Measurements from ENCODE around the gene CMYA5.

The CMYA5 gene

DNA sequence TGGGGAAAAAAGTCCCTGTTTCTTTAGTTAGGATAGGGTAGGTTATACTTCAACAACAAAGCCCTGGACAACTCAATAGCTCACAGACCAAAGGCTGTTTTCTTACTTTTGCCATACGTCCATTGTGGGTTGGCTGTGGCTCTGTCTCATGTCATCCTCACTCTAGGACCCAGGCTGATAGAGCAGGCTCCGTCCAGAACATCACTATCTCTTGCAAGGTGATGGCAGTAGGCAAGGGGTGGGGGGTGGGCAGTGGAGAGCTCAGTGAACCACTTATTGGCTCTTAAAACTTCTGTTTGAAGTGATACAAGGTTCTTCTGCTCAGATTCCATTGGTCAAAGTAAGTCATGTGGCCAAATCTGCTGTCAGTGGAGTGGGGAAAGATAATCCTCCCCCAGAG is 126.4 kb downstream of the CMYA5 start:
- H3K36me3 ChIP-seq: no peaks in the 10 kb centered on the region
- TF ChIP-seq, protein P1, sequence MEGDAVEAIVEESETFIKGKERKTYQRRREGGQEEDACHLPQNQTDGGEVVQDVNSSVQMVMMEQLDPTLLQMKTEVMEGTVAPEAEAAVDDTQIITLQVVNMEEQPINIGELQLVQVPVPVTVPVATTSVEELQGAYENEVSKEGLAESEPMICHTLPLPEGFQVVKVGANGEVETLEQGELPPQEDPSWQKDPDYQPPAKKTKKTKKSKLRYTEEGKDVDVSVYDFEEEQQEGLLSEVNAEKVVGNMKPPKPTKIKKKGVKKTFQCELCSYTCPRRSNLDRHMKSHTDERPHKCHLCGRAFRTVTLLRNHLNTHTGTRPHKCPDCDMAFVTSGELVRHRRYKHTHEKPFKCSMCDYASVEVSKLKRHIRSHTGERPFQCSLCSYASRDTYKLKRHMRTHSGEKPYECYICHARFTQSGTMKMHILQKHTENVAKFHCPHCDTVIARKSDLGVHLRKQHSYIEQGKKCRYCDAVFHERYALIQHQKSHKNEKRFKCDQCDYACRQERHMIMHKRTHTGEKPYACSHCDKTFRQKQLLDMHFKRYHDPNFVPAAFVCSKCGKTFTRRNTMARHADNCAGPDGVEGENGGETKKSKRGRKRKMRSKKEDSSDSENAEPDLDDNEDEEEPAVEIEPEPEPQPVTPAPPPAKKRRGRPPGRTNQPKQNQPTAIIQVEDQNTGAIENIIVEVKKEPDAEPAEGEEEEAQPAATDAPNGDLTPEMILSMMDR (IDR thresholded peaks at IDR 0.05; ENCODE audit: low read depth, low read length): no peak
- no peaks in the 10 kb centered on the region for H3K9me3 ChIP-seq (ENCODE audit: severe bottlenecking)
- no peaks in the 10 kb centered on the region for H3K27me3 ChIP-seq (ENCODE audit: insufficient read depth, low read depth, severe bottlenecking)
- H3K27ac ChIP-seq: no peak overlapping the region
- no peak overlapping the region for H3K4me3 ChIP-seq (ENCODE audit: low read depth, low read length)
- DNase-seq: no peak

DNA sequence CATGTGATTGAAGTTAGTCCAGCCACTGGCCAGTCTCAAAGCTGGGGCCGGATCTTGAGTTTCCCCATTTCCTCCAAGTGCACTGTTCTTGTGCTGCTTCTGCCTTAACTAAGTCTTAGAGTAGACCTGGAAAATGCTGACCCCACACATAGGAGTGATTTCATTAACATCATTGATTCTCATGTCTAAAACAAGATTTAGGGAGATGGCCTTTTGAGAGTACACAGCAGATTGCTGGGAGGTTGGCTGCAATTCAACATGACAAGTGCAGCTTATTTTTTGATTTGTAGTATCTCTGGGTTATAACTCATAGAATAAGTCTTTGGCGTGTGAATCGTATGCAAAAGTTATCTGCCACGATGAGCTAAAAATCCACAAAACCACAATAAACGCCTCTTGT is 131.0 kb downstream of the CMYA5 start:
- Histone ChIP-seq H3K4me3 (ENCODE audit: low read depth, low read length) (no peak overlapping the region), H3K27me3 (ENCODE audit: insufficient read depth, low read depth, severe bottlenecking) (no peaks in the 10 kb centered on the region), H3K9me3 (ENCODE audit: severe bottlenecking) (no peaks in the 10 kb centered on the region), H3K27ac (no peak overlapping the region), H3K36me3 (no peaks in the 10 kb centered on the region)
- DNase-seq: no peak
- TF ChIP-seq, protein P1 (IDR thresholded peaks at IDR 0.05; ENCODE audit: low read depth, low read length): no peak

DNA sequence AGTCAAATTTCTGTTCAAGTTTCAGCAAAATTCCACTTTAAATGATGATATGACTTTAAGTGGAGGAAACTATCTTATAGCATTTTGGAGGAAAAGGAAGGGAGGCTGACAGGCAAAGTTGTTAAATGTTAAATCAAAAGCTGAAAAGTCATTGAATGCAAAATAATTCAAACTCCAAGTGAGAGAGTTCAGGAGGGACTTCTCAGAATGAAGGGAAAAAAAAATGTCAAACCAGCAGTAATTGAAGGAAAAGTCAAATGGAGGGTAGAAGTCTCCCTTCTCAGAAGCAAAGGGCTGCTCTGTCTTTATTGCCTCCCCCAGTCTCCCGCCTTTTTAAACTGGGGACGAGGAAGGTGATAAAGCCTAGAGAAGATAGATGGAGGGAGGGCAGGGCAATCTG is 134.8 kb downstream of the CMYA5 start:
- H3K27me3 ChIP-seq (ENCODE audit: insufficient read depth, low read depth, severe bottlenecking): no peaks in the 10 kb centered on the region
- no peak overlapping the region for H3K4me3 ChIP-seq (ENCODE audit: low read depth, low read length)
- TF ChIP-seq, protein P1 (IDR thresholded peaks at IDR 0.05; ENCODE audit: low read depth, low read length): no peak

DNA sequence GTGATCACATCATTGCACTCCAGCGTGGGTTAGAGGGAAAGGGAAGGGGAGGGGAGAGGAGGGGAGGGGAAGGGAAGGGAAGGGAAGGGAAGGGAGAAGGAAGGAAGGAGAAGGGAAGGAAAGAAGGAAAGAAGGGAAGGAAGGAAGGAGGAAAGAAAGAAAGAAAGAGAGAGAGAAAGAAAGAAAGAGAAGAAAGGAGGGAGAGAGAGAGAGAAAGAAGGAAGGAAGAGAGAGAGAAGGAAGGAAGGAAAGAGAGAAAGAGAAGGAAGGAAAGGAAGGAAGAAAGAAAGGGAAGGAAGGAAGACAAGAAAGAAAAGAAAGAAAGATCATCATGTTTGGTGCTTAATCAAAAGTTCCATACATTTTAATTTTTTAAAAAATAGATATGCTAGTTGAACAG is 136.2 kb downstream of the CMYA5 start:
- Histone ChIP-seq H3K27me3 (ENCODE audit: insufficient read depth, low read depth, severe bottlenecking) (no peaks in the 10 kb centered on the region), H3K27ac (no peak overlapping the region), H3K9me3 (ENCODE audit: severe bottlenecking) (no peaks in the 10 kb centered on the region), H3K36me3 (no peaks in the 10 kb centered on the region), H3K4me3 (ENCODE audit: low read depth, low read length) (no peak overlapping the region)
- DNase-seq: no peak
- TF ChIP-seq, protein P1 (IDR thresholded peaks at IDR 0.05; ENCODE audit: low read depth, low read length): no peak

More for the DNA sequence above, 134.8 kb downstream of the CMYA5 start:
- Histone ChIP-seq H3K9me3 (ENCODE audit: severe bottlenecking) (no peaks in the 10 kb centered on the region), H3K36me3 (no peaks in the 10 kb centered on the region), H3K27ac (no peak overlapping the region)
- no peak for DNase-seq

DNA sequence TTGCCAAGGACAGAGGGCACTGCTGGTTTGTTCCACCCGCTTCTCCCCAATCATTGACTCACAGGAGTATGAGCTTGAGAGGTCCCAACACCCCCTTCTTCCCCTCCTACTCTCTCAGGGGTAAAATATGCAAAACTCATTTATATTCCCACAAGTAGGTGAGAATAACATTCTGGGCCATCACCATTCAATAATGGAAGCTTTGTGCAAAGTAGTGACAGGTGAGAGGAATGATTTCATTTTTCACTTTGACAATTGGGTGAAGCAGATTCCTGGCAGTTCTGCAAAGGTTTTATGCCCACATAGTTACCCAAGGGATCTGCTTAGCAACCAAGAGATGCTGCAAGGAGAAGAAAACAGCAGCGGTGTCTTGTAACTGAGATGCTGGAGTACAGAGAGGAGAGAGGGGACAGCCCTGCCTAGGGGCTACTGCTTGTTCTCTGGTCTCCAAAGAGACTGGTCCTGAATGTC is 137.6 kb downstream of the CMYA5 start:
- H3K4me3 ChIP-seq (ENCODE audit: low read depth, low read length): no peak overlapping the region
- no peak for DNase-seq
- no peaks in the 10 kb centered on the region for H3K9me3 ChIP-seq (ENCODE audit: severe bottlenecking)
- no peaks in the 10 kb centered on the region for H3K27me3 ChIP-seq (ENCODE audit: insufficient read depth, low read depth, severe bottlenecking)
- H3K27ac ChIP-seq: no peak overlapping the region
- no peaks in the 10 kb centered on the region for H3K36me3 ChIP-seq
- TF ChIP-seq, protein P1 (IDR thresholded peaks at IDR 0.05; ENCODE audit: low read depth, low read length): no peak

DNA sequence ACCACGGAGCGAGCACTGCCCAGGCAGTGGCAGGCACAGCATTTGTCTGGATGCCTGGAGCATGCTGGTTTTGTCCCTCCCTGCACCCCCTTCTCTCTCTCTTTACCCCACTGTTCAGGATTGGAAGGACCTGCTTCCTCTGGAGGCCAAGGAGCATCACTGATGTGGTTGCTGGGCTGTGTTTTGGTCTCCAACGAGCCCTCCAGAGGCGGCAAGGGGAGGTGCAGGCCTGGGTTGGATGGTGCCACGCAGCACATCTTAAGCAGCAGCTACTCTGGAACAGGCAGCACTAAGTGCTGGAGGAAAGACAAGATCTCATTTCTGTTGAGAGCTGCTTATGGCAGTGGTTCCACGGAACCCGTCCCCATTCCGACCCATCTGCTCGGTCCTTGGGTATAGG is 139.6 kb downstream of the CMYA5 start:
- Histone ChIP-seq H3K27me3 (ENCODE audit: insufficient read depth, low read depth, severe bottlenecking) (no peaks in the 10 kb centered on the region), H3K4me3 (ENCODE audit: low read depth, low read length) (no peak overlapping the region), H3K9me3 (ENCODE audit: severe bottlenecking) (peaks cover 2% of the 10 kb centered on the region), H3K27ac (peak overlapping the region; percentile 27), H3K36me3 (no peaks in the 10 kb centered on the region)
- TF ChIP-seq, protein P1 (IDR thresholded peaks at IDR 0.05; ENCODE audit: low read depth, low read length): peak; percentile 57
- DNase-seq: peak; percentile 42
